ENCODE data around the gene CACNA1A.
"Not testable (repeated sequence)": the region's sequence is repeated elsewhere in the genome, so short reads cannot be mapped to it uniquely, and the experiment has no call there.

CACNA1A gene

DNA sequence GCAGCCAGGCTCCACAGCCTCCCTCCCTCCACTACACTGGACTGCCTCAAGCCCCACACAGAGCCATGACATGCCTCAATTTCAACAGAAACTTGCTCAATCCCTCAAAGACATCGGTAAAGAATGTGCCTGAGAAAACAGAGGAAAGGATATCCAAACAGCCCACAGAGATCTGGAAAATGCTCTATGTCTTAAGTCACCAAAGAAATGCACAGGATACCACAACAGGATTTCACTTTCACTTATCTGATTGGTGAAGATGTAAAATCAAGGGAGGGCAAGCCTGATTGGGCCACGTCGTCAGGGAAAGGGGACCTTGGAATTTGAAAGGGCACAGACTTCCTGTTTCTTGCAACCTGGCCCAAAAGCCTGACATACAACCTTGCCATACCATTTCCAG, 14.2 kb downstream of the CACNA1A start:
- DNase-seq = no peak

DNA sequence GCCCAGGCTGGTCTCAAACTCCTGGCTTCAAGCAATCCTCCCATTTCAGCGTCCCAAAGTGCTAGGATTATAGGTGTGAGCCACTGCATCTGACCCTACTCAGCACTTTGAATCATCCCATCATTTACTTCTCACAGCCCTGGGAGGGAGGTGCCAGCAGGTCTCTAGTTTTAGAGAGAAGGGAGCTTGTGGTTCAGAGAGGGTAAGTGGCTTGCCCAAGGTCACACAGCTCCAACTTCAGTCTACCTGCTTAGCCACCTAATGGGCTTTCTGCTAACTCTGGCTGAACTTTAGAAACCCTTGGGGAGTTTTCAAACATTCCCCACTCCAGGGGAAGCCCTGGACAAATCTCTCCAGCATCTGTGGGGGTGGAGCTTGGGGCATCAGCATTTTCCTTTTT, 18.3 kb downstream of the CACNA1A start:
- DNase-seq = no peak

DNA sequence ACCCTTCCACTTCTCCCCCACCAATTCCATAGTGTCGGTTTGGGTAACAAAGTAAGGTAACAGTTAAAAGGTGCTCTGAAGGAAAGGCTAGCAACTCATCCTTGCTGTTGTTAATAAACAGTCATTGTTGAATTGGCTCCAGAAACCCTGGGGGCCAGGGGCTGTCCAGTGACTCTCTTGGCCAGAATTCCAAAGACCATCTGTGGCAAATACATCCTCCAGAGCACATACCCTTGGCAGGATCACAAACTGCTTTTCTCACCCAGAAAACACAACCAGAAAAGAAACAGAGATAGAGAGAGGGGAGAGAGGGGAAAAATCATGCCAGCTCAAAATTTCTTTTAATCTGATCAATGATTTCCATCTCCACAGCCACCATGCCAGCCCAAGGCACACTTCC, 22.1 kb downstream of the CACNA1A start:
- no peak for DNase-seq

DNA sequence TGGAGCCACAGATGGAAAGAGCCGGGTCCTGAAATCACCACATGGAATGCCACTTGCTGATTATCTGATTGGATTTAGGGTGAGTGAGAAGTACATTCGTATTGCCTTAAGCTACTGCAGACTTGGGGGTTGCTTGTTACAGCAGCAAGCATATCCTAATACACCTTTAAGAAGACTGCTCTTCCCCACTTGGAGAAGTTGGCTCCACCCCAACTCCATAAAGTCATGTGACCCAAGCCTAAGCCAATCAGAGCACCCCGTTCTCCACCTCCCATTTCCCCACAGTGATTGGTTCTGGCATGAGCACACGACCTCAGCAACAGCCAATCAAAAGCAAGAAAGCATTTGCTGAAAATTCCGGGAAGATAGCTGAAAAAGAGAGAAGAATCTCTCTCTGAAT, 23.1 kb downstream of the CACNA1A start:
- no peak for DNase-seq

- DNase-seq = no peak
Measured at GRCh38 chr19:13478576-13478975, 27.7 kb downstream of the CACNA1A start.

DNA sequence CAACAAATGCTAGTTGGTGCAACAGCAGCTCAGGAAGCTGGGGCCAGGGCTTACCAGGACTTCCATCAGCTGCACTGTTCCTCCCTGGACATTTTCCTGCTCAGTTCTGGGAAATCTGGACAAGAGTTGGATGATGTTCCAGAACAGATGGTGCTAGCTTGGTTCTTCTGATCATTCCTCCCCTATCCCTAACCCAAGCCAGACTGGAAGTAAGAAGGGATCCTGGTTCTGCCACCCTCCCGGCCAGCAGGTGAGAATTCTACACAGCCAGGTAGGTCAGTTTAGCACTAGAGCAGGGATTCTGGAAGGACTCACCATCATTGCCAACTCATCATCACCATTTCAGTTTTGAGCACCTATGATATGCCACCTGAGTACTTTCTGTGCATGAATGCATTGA, 30.2 kb downstream of the CACNA1A start:
- DNase-seq = no peak

GRCh38 chr19:13475044-13475443, 31.2 kb downstream of the CACNA1A start:
- no peak for DNase-seq

DNA sequence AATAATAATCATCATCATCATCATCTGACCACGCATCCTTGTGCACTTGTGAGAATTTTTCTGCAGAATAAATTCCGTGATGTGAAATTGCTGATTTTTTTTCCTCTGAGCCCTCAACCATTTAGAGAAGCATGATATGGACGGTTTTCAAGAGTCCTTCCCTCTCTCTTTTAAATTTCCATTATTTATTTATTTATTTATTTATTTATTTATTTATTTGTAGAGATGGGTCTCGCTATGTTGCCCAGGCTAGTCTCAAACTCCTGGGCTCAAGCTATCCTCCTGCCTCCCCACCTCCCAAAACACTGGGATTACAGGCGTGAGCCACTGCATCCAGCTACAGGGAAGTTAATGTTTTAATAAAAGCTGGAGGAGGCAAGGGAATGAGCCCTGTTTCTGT, 39.6 kb downstream of the CACNA1A start:
- DNase-seq = no peak

GRCh38 chr19:13463296-13463695, 43.0 kb downstream of the CACNA1A start:
- DNase-seq = peak; percentile 47

DNA sequence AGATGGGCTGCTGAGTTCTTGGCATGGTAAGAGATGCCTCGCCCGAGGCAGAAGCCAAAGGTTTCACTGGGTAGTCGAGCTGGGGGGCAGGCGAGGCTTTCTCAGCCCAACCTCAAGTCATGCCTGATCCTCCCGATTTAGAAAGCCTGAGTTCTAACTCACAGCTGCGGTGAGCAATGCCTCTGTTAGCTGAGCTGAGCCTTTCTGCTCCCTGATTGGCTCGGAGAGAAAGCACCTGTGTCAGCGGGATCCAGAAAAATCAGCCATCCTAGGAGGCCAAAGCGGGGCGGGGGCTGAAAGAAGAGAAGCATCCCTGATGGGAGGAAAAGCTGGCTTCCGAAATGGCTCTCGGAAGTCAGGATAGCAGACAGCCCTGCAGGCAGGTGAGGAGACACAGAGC, 44.7 kb downstream of the CACNA1A start:
- DNase-seq = no peak

- no peak for DNase-seq
Measured at GRCh38 chr19:13460045-13460444, 46.2 kb downstream of the CACNA1A start.

DNA sequence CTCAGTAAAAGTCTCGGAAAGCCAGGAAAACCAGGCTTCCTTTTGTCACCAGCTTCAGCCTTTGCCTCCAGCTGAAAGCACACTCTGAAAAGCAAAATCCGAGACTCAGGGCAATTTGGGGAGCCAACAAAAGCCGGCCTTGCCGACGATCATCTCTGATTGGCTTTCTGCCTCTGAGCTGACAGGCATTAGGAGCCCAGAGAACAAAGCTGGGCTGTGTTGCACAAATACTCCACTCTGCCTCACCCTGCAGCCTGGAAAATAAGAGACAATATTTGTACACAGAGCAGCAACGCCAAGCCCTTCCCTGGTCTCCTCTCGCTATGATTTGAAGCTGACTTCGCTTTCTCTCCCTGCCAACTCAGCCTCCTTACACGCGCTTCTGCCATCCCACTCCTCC, 46.9 kb downstream of the CACNA1A start:
- DNase-seq = no peak

GRCh38 chr19:13451434-13451995, 54.8 kb downstream of the CACNA1A start:
- DNase-seq = no peak

- no peak for DNase-seq
Measured at GRCh38 chr19:13447978-13448377, 58.3 kb downstream of the CACNA1A start.

DNA sequence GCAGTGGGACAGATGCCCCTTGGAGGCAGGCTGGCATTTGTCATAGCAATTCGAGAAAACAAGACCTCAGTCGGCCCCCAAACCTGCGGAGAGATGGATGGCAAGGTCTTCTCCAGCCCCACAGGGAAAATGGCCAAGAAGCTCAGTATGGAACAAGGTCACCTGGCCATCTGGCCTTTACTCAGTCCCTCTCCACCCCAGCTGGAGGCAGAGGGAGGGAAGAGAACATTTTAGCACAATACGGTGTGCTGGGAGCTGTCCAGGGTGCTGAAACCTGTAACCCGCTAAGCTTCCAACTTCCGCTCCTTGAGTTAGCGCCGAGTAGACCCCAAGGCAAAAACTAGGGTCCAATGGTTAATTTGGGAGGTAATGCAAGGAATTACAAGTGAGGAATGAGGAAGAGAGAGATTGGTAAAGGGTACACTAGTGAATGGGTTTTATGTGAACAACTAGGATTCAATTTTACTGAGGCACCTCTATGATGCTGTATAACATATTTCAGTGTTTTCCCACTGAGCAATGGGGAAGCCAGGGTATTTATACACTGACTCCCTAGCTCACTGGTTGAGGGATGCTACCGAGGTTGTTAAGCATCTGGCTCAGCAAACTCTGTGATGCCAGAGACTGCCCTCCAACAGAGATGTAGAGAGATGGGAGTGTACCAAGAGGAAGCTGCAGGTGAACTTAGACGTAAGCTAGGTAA, 64.3 kb downstream of the CACNA1A start:
- peak; percentile 64 for DNase-seq

DNA sequence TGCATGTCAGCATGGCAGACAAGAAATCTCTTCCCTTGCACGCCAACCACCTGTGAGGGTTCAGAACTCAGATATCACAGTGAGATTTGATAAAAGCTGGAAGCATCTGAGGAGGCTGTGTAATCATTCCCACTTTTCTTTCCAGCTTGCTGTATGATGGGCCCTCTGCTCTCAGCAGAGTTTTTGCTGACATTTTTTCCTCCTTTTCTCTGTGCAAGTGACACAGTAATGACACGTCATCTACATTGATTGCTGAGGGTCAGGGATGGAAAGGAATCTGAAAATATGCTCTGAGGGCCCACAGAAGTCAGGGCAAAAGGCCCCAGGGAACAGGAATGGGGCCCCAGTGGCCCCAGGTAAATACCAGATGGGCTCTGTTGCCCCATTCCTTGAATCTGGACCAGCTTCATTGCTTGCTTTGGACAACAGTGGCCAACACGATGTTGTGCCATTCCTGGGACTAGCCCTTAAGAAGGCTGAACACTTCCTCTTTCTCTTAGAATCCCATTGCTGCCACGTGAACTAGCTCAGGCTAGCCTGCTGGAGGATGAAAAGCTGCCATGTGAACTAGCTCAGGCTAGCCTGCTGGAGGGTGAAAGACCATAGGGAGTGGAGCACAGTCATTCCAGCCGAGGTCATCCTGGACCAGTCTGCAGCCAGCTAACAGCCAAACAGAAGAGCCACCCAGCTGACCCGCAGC, 68.2 kb downstream of the CACNA1A start:
- DNase-seq = no peak

GRCh38 chr19:13436352-13436751, 69.9 kb downstream of the CACNA1A start:
- DNase-seq = no peak

DNA sequence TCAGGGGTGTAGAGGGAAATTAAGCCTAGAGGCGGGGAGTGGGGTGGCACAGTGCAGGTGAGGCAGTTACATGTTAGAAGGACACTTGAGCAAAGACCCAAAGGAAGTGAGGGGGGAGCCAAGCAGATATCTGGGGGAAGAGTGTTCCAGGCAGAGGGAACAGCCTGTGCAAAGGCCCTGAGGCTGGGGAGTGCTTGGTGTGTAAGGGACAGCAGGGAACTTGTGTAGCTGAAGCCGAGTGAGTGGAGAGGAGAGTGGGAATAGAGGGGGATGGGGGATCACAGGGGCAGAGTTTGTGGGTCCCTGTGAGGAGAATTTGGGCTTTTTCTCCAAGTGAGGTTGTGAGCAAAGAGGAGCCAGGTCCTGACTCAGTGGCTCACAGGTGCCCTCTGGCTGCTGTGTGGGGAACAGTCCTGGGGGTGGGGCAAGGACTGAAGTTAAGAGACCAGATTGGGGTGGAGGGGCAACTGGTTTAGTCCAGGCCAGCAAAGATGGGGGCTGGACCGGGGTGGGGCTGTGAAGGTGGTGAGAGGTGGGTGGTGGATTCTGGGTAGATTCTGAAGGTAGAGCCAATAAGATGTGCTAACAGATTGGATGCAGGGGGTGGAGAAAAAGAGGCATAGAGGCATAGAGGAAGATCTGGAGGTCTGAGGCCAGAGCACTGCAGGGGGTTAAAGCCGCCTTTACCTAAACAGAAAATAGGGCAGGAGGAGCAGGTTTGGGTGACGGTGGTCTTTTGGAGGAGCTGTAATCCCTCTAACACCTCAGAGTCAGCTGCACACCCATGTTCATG, 75.3 kb downstream of the CACNA1A start:
- DNase-seq = peak; percentile 71

DNA sequence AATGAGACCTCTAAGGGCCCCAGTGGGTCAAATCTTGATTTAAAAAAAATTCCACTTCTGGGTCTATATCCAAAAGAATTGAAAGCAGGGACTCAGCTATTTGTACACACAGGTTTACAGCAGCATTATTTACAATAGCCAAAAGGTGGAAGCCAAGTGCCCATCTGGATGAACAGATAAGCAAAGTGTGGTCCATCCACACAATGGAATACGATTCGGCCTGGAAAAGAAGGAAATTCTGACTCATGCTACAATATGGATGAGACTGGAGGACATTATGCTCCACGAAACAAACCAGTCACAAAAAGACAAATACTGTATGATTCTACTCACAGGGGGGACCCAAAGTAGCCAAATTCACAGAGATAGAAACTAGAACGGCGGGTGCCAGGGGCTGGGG, 76.7 kb downstream of the CACNA1A start:
- no peak for DNase-seq

- DNase-seq = peak; percentile 28
Measured at GRCh38 chr19:13428352-13428751, 77.9 kb downstream of the CACNA1A start.

GRCh38 chr19:13427273-13428051, 78.8 kb downstream of the CACNA1A start:
- no peak for DNase-seq

DNA sequence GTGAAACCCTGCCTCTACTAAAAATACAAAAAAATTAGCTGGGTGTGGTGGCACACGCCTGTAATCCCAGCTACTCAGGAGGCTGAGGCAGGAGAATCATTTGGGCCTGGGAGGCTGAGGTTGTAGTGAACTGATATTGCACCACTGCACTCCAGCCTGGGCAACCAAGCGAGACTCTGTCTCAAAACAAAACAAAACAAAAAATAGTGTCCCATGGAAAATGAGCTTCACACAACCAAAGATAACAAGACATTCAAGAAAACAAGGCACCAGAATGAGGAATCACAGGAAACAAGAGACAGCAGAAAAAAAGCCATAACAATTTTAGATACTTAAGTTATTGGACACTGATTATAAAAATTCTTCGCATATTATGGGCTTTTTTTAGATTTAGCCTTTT, 80.4 kb downstream of the CACNA1A start:
- DNase-seq = not testable (repeated sequence)

DNA sequence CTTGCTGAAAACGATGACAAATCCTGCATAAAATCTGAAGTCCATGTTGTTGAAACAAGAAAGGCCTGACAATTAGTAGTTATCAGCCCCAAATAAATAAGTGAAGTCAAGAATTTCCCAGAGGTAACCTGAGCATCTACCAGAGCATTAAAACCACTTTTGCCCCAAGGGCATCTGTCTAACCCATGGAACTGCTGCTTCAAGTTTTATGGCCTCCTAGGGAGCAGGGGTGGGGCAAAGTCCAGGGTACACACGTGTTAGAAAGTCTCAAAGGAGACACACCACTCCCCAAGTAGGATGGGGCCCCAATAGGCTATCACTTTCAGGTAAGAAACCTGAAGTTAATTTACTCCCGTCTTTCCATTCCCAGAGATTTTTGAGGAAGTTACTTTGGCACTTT, 81.1 kb downstream of the CACNA1A start:
- DNase-seq = no peak

Data from stimulated activated CD8-positive, alpha-beta memory T cell treated with anti-CD3 and anti-CD28 coated beads, Interleukin-4, amount 100 ng/mL, for 48 hours (primary cell).